Glutamatergic neuron (in vitro differentiated cells): ENCODE measurements around the gene TAT. TPM values are rescaled to one million over a fixed set of nuclear protein-coding genes. Genes with fewer than 3 reads are reported as not detected.

ENCODE experiments used
- DNase-seq: peaks from one replicate; pipeline ENCODE4 v3.0.0; 2022
- H3K27ac Mint-ChIP-seq: one replicate; pipeline ENCODE4 v1.8.0; 2020; ENCODE audit warnings: mild to moderate bottlenecking, mixed read lengths, inconsistent platforms; ENCODE audit not compliant: unreplicated experiment
- H3K27me3 Mint-ChIP-seq: one replicate; pipeline ENCODE4 v1.8.0; 2020; ENCODE audit warnings: mild to moderate bottlenecking, moderate library complexity, mixed read lengths, inconsistent platforms; ENCODE audit not compliant: unreplicated experiment
- H3K36me3 Mint-ChIP-seq: one replicate; pipeline ENCODE4 v1.8.0; 2020; ENCODE audit warnings: mild to moderate bottlenecking, mixed read lengths, inconsistent platforms; ENCODE audit not compliant: unreplicated experiment
- H3K4me1 Mint-ChIP-seq: one replicate; pipeline ENCODE4 v1.8.0; 2020; ENCODE audit warnings: mild to moderate bottlenecking, low read depth, mixed read lengths, inconsistent platforms; ENCODE audit not compliant: unreplicated experiment
- H3K4me3 Mint-ChIP-seq: one replicate; pipeline ENCODE4 v1.8.0; 2020; ENCODE audit warnings: mild to moderate bottlenecking, mixed read lengths, inconsistent platforms; ENCODE audit not compliant: unreplicated experiment
- H3K9me3 Mint-ChIP-seq: one replicate; pipeline ENCODE4 v1.8.0; 2020; ENCODE audit warnings: mild to moderate bottlenecking, moderate library complexity, mixed read lengths, inconsistent platforms; ENCODE audit not compliant: unreplicated experiment
- total RNA-seq: library from RNA; stranded (reverse); fragmentation: NEBNext Ultra II Directional; extraction: Animal tissue kit (Norgen Biotek cat#: 25700); gene quantifications from one replicate; pipeline ENCODE4 v1.2.1, GENCODE V29; 2021; ENCODE audit not compliant: unreplicated experiment
- TF ChIP-seq, protein P1 (sequence below): fragments of 200-600 bp; sonication (generic); IDR thresholded peaks from one replicate; pipeline ENCODE4 v1.5.0; 2021; ENCODE audit not compliant: partially characterized antibody, unreplicated experiment

TAT gene
- total RNA-seq, 1 donor from 2014 or later: not detected

DNA sequence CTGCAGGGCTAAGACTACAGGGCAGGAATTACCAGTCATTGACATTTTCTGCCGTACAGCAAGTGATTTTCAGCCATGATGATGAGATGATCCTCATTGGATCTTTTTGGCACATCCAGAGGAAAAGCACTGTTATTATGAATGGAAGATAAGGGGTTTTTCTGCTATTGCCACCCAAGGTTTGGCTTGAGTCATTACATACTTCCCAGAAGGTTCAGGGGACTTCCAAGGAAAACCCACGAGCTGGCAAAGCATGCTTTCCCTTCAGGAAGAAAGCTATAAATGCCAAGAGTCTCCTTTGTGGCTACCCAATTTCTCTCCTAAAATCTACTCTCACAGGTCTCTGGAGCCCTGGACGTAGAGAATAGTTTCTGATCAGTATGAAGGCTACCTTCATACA is 44.5 kb downstream of the TAT start:
- TF ChIP-seq, protein P1, sequence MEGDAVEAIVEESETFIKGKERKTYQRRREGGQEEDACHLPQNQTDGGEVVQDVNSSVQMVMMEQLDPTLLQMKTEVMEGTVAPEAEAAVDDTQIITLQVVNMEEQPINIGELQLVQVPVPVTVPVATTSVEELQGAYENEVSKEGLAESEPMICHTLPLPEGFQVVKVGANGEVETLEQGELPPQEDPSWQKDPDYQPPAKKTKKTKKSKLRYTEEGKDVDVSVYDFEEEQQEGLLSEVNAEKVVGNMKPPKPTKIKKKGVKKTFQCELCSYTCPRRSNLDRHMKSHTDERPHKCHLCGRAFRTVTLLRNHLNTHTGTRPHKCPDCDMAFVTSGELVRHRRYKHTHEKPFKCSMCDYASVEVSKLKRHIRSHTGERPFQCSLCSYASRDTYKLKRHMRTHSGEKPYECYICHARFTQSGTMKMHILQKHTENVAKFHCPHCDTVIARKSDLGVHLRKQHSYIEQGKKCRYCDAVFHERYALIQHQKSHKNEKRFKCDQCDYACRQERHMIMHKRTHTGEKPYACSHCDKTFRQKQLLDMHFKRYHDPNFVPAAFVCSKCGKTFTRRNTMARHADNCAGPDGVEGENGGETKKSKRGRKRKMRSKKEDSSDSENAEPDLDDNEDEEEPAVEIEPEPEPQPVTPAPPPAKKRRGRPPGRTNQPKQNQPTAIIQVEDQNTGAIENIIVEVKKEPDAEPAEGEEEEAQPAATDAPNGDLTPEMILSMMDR: no peak
- Mint-ChIP-seq H3K9me3 (peaks cover 2% of the 10 kb centered on the region), H3K4me1 (no peaks in the 10 kb centered on the region), H3K27ac (no peak overlapping the region), H3K36me3 (no peaks in the 10 kb centered on the region), H3K27me3 (peaks cover 2% of the 10 kb centered on the region), H3K4me3 (no peak overlapping the region)
- no peak for DNase-seq

DNA sequence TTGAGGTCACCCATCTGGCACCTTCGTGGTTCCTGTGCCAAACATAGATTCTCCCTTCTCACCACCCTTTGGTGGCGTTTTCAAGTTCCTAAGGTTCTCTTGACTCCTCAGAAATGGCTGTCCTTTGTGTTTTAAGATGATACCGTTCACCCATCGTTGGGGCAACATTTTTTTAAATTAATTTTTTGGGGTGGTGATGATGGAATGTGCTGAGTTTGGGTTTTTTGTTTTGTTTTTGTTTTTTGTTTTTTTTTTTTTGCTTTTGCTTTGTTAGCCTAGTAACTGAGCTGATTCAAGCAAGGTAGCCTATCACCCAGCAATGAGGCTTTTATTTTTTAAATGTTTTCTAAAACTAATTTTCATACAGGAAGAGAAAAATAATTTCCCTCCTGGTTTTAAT is 48.0 kb downstream of the TAT start:
- TF ChIP-seq, protein P1: no peak
- H3K27me3 Mint-ChIP-seq: peaks cover 6% of the 10 kb centered on the region
- H3K4me3 Mint-ChIP-seq: no peak overlapping the region
- no peak overlapping the region for H3K27ac Mint-ChIP-seq
- H3K4me1 Mint-ChIP-seq: peaks cover 4% of the 10 kb centered on the region
- H3K9me3 Mint-ChIP-seq: no peaks in the 10 kb centered on the region
- no peaks in the 10 kb centered on the region for H3K36me3 Mint-ChIP-seq
- no peak for DNase-seq

DNA sequence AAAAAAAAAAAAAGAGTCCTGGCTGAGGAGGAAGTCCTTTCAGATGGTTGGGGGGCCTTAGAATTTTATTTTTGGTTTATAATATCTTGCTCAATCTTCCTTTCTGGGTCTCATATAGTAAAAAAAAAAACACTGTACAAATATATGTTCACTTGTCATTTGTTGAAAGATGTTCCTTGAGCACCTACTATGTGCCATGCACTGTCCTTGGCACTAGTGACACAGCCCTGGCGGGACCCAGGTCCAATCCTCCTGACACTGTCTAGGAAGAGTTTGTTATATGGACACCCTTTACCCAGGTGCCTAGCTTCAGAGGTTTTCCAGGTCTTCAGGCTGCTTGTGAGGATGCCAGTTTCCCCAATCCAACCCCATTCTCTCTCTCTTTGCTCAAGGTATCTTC is 48.6 kb downstream of the TAT start:
- no peak overlapping the region for H3K27ac Mint-ChIP-seq
- peaks cover 6% of the 10 kb centered on the region for H3K27me3 Mint-ChIP-seq
- no peak overlapping the region for H3K4me3 Mint-ChIP-seq

DNA sequence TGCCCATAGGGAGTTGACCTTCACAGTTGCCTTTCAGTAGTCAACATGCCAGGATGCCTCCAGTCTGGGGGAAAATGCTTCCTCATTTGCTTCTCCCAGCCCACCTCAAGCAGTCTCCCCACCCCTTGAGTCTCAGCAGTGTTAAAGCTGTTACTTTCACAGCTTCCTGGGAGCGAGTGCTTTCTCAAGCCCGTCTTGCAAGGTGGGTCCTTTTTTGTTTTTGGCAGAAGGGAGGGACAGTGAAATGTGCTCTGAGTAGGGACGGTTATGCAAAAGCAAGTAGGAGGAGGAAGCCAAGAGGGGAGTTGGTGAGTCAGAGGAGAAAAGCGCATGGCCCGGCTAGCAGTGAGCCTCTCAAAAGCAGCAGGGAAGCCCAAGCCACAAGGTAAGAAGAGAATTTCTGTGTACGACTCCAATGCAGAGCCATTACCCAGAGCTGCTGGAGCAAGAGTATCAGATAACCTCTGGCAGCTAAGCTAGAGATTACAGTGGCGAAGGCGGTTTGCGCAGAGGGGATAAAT is 50.7 kb downstream of the TAT start, which contains the start of gene CHST4:
TSS of gene CHST4 (plus strand) at position 316 of the 521 bp plus-strand sequence. CDS start 10,252 bp downstream, outside the sequence.
- Mint-ChIP-seq H3K36me3 (no peaks in the 10 kb centered on the region), H3K27me3 (peaks cover 6% of the 10 kb centered on the region), H3K4me3 (peak within 1 kb of the TSS; percentile 40), H3K9me3 (peaks cover 3% of the 10 kb centered on the region), H3K4me1 (peaks cover 4% of the 10 kb centered on the region), H3K27ac (no peak within 1 kb of the TSS)
- DNase-seq: no peak
- TF ChIP-seq, protein P1: no peak

More for the DNA sequence above, 48.6 kb downstream of the TAT start:
- TF ChIP-seq, protein P1: no peak
- Mint-ChIP-seq H3K4me1 (peaks cover 4% of the 10 kb centered on the region), H3K9me3 (no peaks in the 10 kb centered on the region), H3K36me3 (no peaks in the 10 kb centered on the region)
- no peak for DNase-seq
